Measurements from ENCODE around the gene TMEM100. TPM values are rescaled to one million over a fixed set of nuclear protein-coding genes. Genes with fewer than 3 reads are reported as not detected.

The TMEM100 gene
- total and polyA plus RNA-seq, 2 of the 8 experiments (the other 6 are each of a cell fraction or from before 2014, with no cell fraction given): 0.36 to 0.48 TPM

DNA sequence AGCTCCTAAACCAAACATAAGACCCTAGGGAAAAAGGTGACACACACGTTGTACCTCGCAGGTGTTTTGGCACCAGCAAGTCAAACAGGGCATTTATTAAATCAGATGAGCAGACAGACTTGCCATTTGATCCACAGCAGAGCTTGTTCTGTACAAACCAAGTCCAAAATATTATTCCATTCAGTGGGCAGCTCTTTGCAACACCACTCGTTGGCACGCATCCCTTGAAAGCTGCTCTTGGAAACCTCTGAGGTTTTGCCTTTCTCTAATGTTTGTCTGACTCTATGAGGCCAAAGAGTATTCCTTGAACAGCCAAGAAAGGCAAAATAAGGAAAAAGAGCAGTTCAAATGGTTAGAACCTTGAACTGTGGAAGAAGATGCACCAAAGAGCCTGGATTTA, 12.7 kb downstream of the TMEM100 start:
- Histone ChIP-seq H2BK15ac (ENCODE audit: low read length) (no peak overlapping the region), H3K23ac (ENCODE audit: insufficient read length) (no peak overlapping the region)
- POLR2A ChIA-PET (ENCODE audit: partially characterized antibody): no interaction called here
- TF ChIP-seq, protein P1, sequence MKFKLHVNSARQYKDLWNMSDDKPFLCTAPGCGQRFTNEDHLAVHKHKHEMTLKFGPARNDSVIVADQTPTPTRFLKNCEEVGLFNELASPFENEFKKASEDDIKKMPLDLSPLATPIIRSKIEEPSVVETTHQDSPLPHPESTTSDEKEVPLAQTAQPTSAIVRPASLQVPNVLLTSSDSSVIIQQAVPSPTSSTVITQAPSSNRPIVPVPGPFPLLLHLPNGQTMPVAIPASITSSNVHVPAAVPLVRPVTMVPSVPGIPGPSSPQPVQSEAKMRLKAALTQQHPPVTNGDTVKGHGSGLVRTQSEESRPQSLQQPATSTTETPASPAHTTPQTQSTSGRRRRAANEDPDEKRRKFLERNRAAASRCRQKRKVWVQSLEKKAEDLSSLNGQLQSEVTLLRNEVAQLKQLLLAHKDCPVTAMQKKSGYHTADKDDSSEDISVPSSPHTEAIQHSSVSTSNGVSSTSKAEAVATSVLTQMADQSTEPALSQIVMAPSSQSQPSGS (IDR thresholded peaks at IDR 0.05; ENCODE audit: low read length): no peak
- TF ChIP-seq RNF2 (IDR thresholded peaks at IDR 0.05; ENCODE audit: borderline replicate concordance, low read depth, low read length, missing control alignments, poor library complexity, severe bottlenecking) (no peak), ASH2L (IDR thresholded peaks at IDR 0.05; ENCODE audit: low read length) (no peak), POLR2AphosphoS5 (IDR thresholded peaks at IDR 0.05; ENCODE audit: low read depth, low read length) (no peak), PHF8 (conservative IDR thresholded peaks at IDR 0.05; ENCODE audit: low read depth, low read length) (no peak), KDM1A (IDR thresholded peaks at IDR 0.05; ENCODE audit: borderline replicate concordance, low read length) (no peak), HDAC6 (IDR thresholded peaks at IDR 0.05; ENCODE audit: low read depth, low read length) (no peak), YY1 (IDR thresholded peaks at IDR 0.05; ENCODE audit: low read depth, low read length) (no peak), GABPA (IDR thresholded peaks at IDR 0.05; ENCODE audit: borderline replicate concordance, insufficient read depth, low read length) (no peak), CHD1 (IDR thresholded peaks at IDR 0.05; ENCODE audit: low read depth, low read length) (no peak), KDM4A (IDR thresholded peaks at IDR 0.05; ENCODE audit: low read depth, low read length, severe bottlenecking) (no peak)
- TF ChIP-seq, protein P2, sequence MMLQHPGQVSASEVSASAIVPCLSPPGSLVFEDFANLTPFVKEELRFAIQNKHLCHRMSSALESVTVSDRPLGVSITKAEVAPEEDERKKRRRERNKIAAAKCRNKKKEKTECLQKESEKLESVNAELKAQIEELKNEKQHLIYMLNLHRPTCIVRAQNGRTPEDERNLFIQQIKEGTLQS (IDR thresholded peaks at IDR 0.05; ENCODE audit: insufficient read depth, low read depth, low read length): no peak

More for the DNA sequence above, 12.7 kb downstream of the TMEM100 start:
- Histone ChIP-seq H2BK120ac (replicated peaks; ENCODE audit: low read depth, low read length) (no peak overlapping the region), H3K4ac (replicated peaks; ENCODE audit: insufficient read length, low read depth, low read length) (no peak overlapping the region), H3K4me2 (ENCODE audit: insufficient read depth in 1 of 2, low read depth in 2 of 2, low read length in 2 of 2) (no peak overlapping the region), H3K4me1 (replicated peaks in 1 of 4; ENCODE audit: control insufficient read depth in 3 of 4, insufficient read depth in 4 of 4, low read length in 3 of 4) (peaks cover 3 to 9% (median 4%) of the 10 kb centered on the region in 4 experiments; a peak in 5 of 7 replicates), H3K79me2 (ENCODE audit: control insufficient read depth in 1 of 2, insufficient read depth in 2 of 2, low read length in 2 of 2) (no peaks in the 10 kb centered on the region), H3K36me3 (ENCODE audit: control insufficient read depth in 2 of 4, insufficient read depth in 4 of 4, low read length in 3 of 4) (no peaks in the 10 kb centered on the region), H3K23me2 (ENCODE audit: low read depth, low read length) (no peaks in the 10 kb centered on the region), H4K20me1 (replicated peaks in 1 of 2; ENCODE audit: control insufficient read depth in 1 of 2, insufficient read depth in 2 of 2, low read length in 2 of 2) (no peaks in the 10 kb centered on the region), H2AFZ (ENCODE audit: low read length) (no peak overlapping the region), H3K27ac (ENCODE audit: low read depth, low read length) (no peak overlapping the region), H2BK12ac (ENCODE audit: low read depth, low read length) (no peak overlapping the region), H3K9me3 (ENCODE audit: insufficient read depth in 2 of 2, low read depth in 1 of 2, low read length in 1 of 2) (no peaks in the 10 kb centered on the region), H4K5ac (ENCODE audit: insufficient read length, low read depth, low read length) (no peak overlapping the region), H2BK20ac (ENCODE audit: low read length) (no peak overlapping the region), H3K18ac (ENCODE audit: extremely low read depth, low read length) (no peak overlapping the region), H3K14ac (ENCODE audit: insufficient read length) (no peak overlapping the region), H3K9ac (replicated peaks in 1 of 4; ENCODE audit: extremely low read depth in 1 of 4, low read depth in 3 of 4, low read length in 3 of 4) (no peak overlapping the region), H3K4me3 (ENCODE audit: extremely low read depth in 1 of 4, insufficient read depth in 2 of 4, low read depth in 3 of 4, low read length in 4 of 4) (no peak overlapping the region), H4K91ac (replicated peaks; ENCODE audit: insufficient read length, low read length) (no peak overlapping the region), H2AK5ac (ENCODE audit: low read depth, low read length) (no peak overlapping the region), H2BK5ac (ENCODE audit: low read depth, low read length) (no peak overlapping the region), H3K79me1 (ENCODE audit: low read depth, low read length) (no peaks in the 10 kb centered on the region), H3K56ac (replicated peaks; ENCODE audit: insufficient read length, low read depth, low read length) (no peak overlapping the region), H3K27me3 (replicated peaks in 1 of 4; ENCODE audit: control insufficient read depth in 3 of 4, extremely low read depth in 1 of 4, insufficient read depth in 3 of 4, low read length in 3 of 4) (no peaks in the 10 kb centered on the region), H4K8ac (ENCODE audit: extremely low read depth, insufficient read depth, low read length) (no peak overlapping the region)
- FAIRE-seq (no peak), DNase-seq (ENCODE audit: low read depth in 1 of 2, low spot score in 2 of 2) (no peak)
- CTCF ChIA-PET (ENCODE audit: partially characterized antibody): interaction anchor here (0.6 to 1.2 kb wide), 7 partner anchors 8 to 1865 kb away, joined by 3 to 8 read pairs (median 3); no protein-coding TSS in a partner anchor
- 91% methylated on average over 4 of the region's 4 CpGs; no CpG with 5 or more reads in 1 of the 2 experiments for WGBS, 2 experiments (ENCODE audit: extremely low coverage in 1 of 2, insufficient coverage in 1 of 2, insufficient read length in 1 of 2, insufficient replicate concordance in 2 of 2, low coverage in 1 of 2, low lambda C conversion rate in 2 of 2, missing lambda C conversion rate in 1 of 2)

Data from H1 (cell line).